Thyroid gland (tissue), 4 donors: ENCODE data around the gene BCL11B.

Experiments
- CTCF ChIP-seq, 6 experiments: fragments of 200-600 bp in 3 of 6; fragments of 450-650 bp in 3 of 6; sonication (generic) in 3 of 6; IDR thresholded peaks; one replicate each; pipeline ENCODE4 v1.5.1; 2016 to 2019; ENCODE audit warnings: antibody characterized with exemption in 6 of 6, mild to moderate bottlenecking in 2 of 6, inconsistent platforms in 1 of 6, moderate library complexity in 1 of 6
- POLR2A ChIP-seq, 2 donors: fragments of 450-650 bp; IDR thresholded peaks; one replicate each; pipeline ENCODE4 v1.6.1; 2017; ENCODE audit warnings: antibody characterized with exemption in 2 of 2, mild to moderate bottlenecking in 2 of 2, moderate library complexity in 1 of 2

GRCh38 chr14:99181241-99181640 is 90.8 kb downstream of the BCL11B start:
- TF ChIP-seq CTCF (IDR thresholded peaks at IDR 0.05): no peak
- no peak for TF ChIP-seq POLR2A (IDR thresholded peaks at IDR 0.05)
